Osteocyte (in vitro differentiated cells): ENCODE data around the gene CD83. TPM values are rescaled to one million over a fixed set of nuclear protein-coding genes. Genes with fewer than 3 reads are reported as not detected.

Source experiments
- DNase-seq: peaks from one replicate; pipeline ENCODE4 v3.0.0; 2021; ENCODE audit warnings: mixed read lengths; ENCODE audit not compliant: unreplicated experiment; ENCODE audit errors: extremely low spot score
- H3K27ac Mint-ChIP-seq: one replicate; pipeline ENCODE4 v1.8.0; 2021; ENCODE audit warnings: mild to moderate bottlenecking, mixed read lengths; ENCODE audit not compliant: unreplicated experiment
- H3K27me3 Mint-ChIP-seq: one replicate; pipeline ENCODE4 v1.8.0; 2021; ENCODE audit warnings: mixed read lengths; ENCODE audit not compliant: unreplicated experiment
- H3K36me3 Mint-ChIP-seq: one replicate; pipeline ENCODE4 v1.8.0; 2021; ENCODE audit warnings: mixed read lengths; ENCODE audit not compliant: unreplicated experiment
- H3K4me1 Mint-ChIP-seq: one replicate; pipeline ENCODE4 v1.8.0; 2021; ENCODE audit warnings: mixed read lengths; ENCODE audit not compliant: unreplicated experiment
- H3K4me3 Mint-ChIP-seq: one replicate; pipeline ENCODE4 v1.8.0; 2021; ENCODE audit warnings: mild to moderate bottlenecking, moderate library complexity, mixed read lengths; ENCODE audit not compliant: unreplicated experiment
- H3K9me3 Mint-ChIP-seq: one replicate; pipeline ENCODE4 v1.8.0; 2021; ENCODE audit warnings: mixed read lengths; ENCODE audit not compliant: unreplicated experiment
- total RNA-seq: library from RNA; stranded (reverse); gene quantifications from 2 replicates; pipeline ENCODE4 v1.2.1, GENCODE V29; 2021
- TF ChIP-seq, protein P1 (sequence below): fragments of 200-600 bp; sonication (generic); IDR thresholded peaks from 2 replicates; pipeline ENCODE4 v1.5.0; 2021; ENCODE audit warnings: antibody characterized with exemption, mild to moderate bottlenecking, moderate library complexity

Gene CD83
- total RNA-seq, 1 donor from 2014 or later: 1.4 TPM

DNA sequence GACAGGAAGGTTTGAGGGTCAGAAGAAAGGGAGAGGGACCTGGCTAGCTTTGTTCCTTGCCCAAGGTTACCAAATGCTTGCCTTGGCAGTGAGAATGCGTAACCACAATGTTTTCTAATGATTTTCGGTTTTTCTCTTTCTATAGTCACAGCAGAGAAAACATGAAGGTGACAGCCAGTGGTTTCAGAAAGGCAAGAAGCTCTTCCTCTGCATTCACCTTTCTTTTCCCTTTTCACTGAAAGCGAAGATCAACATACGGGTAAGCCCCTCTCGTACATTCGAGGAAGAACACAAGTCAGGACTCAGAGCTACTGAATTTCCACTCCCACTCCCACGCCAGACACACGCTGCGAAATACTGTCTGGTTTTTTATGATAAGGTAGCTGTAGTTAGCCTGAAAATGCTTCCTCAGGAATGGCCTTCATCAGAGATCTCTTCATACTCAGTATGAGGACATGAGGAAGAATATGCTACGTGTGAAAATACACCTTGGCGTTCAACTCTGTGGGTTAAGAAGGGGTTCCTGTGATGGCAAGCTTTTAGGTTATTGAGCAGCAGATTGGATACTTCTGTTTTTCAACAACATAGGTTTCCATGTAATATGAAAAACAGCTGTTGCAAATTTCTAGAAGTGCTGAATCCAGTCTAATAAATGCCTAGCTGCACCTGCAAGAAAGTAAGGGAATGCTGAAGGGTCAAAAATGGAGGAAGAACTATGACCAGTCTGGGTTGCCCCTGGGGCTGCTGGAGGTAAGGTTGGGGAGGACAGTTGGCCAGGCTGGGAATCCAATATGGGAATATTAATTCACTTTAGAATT, 7.4 kb upstream of the CD83 start:
- peaks cover 30% of the 10 kb centered on the region for H3K27me3 Mint-ChIP-seq
- no peak overlapping the region for H3K27ac Mint-ChIP-seq
- no peak overlapping the region for H3K4me3 Mint-ChIP-seq
- H3K4me1 Mint-ChIP-seq: no peaks in the 10 kb centered on the region
- TF ChIP-seq, protein P1, sequence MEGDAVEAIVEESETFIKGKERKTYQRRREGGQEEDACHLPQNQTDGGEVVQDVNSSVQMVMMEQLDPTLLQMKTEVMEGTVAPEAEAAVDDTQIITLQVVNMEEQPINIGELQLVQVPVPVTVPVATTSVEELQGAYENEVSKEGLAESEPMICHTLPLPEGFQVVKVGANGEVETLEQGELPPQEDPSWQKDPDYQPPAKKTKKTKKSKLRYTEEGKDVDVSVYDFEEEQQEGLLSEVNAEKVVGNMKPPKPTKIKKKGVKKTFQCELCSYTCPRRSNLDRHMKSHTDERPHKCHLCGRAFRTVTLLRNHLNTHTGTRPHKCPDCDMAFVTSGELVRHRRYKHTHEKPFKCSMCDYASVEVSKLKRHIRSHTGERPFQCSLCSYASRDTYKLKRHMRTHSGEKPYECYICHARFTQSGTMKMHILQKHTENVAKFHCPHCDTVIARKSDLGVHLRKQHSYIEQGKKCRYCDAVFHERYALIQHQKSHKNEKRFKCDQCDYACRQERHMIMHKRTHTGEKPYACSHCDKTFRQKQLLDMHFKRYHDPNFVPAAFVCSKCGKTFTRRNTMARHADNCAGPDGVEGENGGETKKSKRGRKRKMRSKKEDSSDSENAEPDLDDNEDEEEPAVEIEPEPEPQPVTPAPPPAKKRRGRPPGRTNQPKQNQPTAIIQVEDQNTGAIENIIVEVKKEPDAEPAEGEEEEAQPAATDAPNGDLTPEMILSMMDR: no peak
- no peaks in the 10 kb centered on the region for H3K36me3 Mint-ChIP-seq
- H3K9me3 Mint-ChIP-seq: no peaks in the 10 kb centered on the region
- no peak for DNase-seq

DNA sequence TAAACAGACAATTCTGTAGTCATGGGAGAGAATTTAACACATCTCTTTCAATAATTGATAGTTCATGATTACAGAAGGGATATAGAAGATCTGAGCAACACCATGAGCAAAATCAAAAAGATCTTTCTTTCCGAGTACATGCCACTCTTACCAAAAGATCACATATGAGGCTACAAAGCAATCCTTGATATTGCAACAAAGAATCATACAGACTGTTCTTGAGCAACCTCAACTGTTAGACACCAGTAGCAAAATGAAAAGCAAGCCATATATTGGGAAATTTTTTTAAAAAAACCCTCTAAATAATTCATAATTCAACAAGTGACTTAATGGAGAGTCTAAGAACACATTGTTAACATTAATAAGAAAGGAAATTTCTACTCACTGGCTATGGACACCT, 3.6 kb upstream of the CD83 start:
- H3K27me3 Mint-ChIP-seq: peaks cover 26% of the 10 kb centered on the region
- TF ChIP-seq, protein P1: no peak
- H3K4me1 Mint-ChIP-seq: peaks cover 11% of the 10 kb centered on the region
- no peak overlapping the region for H3K27ac Mint-ChIP-seq
- DNase-seq: no peak
- no peak overlapping the region for H3K4me3 Mint-ChIP-seq
- H3K9me3 Mint-ChIP-seq: no peaks in the 10 kb centered on the region
- H3K36me3 Mint-ChIP-seq: no peaks in the 10 kb centered on the region

DNA sequence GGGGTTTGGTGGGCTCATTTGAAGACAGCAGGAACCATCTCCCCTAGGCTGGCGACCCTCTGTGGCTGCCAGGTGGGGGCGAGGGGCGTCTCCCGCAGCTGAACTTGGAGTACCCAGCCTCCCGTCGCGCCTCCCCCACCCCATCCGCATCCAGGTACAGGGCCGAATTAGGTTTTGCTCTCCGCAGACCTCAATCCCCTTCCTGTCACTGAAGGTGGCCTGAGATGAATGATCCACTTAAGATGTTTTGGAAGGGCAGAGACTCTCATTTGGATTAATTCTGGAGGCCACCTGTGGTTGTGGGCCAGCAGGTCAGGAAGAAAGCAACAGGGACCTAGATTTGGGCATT, 493 bp downstream of the CD83 start:
- no peaks in the 10 kb centered on the region for H3K36me3 Mint-ChIP-seq

DNA sequence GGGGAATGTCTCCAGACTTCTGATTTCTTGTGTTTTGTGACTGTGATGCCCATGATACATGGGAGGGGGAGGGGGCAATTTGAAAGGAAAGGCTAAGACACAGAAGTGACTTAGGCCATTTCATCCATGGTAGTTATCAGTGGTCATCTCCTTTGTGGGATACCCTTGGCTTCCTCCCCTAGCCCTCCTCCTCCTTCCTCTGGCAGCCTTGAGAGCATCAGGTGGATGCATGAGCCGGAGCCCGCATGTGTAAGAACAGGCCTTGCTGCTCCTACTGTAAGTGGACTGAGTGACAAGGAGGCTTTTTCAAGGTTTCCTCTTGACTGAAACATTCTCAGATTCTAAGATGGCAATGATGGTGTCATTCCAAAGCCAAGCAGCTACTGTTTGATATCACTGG, 874 bp downstream of the CD83 start:
- peaks cover 5% of the 10 kb centered on the region for H3K27me3 Mint-ChIP-seq
- H3K9me3 Mint-ChIP-seq: no peaks in the 10 kb centered on the region
- peak overlapping the region; percentile 86 for H3K4me3 Mint-ChIP-seq
- TF ChIP-seq, protein P1: no peak
- no peak for DNase-seq
- no peaks in the 10 kb centered on the region for H3K36me3 Mint-ChIP-seq
- H3K4me1 Mint-ChIP-seq: peaks cover 11% of the 10 kb centered on the region
- H3K27ac Mint-ChIP-seq: no peak overlapping the region

More for the DNA sequence above, 493 bp downstream of the CD83 start:
- Mint-ChIP-seq H3K27me3 (peaks cover 9% of the 10 kb centered on the region), H3K4me1 (peaks cover 11% of the 10 kb centered on the region), H3K9me3 (no peaks in the 10 kb centered on the region), H3K4me3 (peak overlapping the region; percentile 86), H3K27ac (no peak overlapping the region)
- TF ChIP-seq, protein P1: no peak
- no peak for DNase-seq

DNA sequence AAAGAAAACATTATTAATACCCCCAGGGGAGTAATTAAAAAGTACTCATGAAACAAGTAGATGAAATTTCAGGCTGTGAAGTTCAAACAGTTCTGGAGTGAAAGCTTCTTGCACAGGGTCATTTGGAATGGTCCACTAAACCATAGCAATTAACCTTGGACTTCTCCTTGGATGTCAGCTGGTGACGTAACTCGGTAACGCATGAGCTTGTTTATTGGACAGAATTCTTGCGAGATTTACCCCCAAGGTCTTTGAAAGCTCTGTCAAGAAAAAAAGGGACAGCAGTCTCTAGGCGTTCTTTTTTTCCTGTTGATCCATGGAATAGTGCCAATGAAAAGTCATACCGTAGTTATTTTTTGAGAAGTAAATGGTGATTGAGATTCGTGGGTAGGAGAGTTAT, 2.2 kb downstream of the CD83 start:
- Mint-ChIP-seq H3K27ac (no peak overlapping the region), H3K4me1 (peaks cover 11% of the 10 kb centered on the region), H3K4me3 (no peak overlapping the region), H3K27me3 (no peaks in the 10 kb centered on the region), H3K9me3 (no peaks in the 10 kb centered on the region), H3K36me3 (no peaks in the 10 kb centered on the region)
- TF ChIP-seq, protein P1: no peak
- DNase-seq: no peak
